ENCODE results near the gene MAPK8.

DNA sequence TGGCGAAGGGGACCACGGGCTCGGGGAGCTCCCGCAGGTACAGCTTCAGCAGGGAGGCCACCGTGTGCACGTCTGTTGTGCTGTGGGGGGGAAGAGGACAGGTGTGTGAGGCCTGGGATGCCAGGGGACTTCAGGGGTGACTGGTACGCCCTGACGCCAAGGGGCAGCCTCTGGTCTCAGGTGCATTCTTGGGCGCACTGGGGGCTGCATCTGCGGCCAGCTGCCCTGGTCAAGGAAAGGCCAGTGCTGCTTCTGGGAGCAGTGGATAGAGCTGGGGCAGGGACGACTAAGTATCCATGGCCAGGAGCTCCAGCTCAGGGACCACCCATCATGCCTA is 148.5 kb downstream of the MAPK8 start:
- TF ChIP-seq EP300 (IDR thresholded peaks at IDR 0.05; ENCODE audit: borderline replicate concordance in 1 of 2, low read depth in 1 of 2, low read length in 1 of 2) (no peak), CTCF (IDR thresholded peaks at IDR 0.05) (no peak), TAF1 (IDR thresholded peaks at IDR 0.05; ENCODE audit: borderline replicate concordance, low read depth, low read length) (no peak), SMC3 (IDR thresholded peaks at IDR 0.05; ENCODE audit: low read depth, low read length) (no peak), POLR2AphosphoS5 (IDR thresholded peaks at IDR 0.05; ENCODE audit: low read depth, low read length) (no peak), RAD21 (IDR thresholded peaks at IDR 0.05; ENCODE audit: low read length) (no peak), GABPA (IDR thresholded peaks at IDR 0.05; ENCODE audit: low read depth) (no peak), FOSL2 (IDR thresholded peaks at IDR 0.05; ENCODE audit: borderline replicate concordance, low read depth) (no peak), FOXM1 (IDR thresholded peaks at IDR 0.05; ENCODE audit: low read depth) (no peak), YY1 (IDR thresholded peaks at IDR 0.05; ENCODE audit: low read depth) (no peak), EZH2phosphoT487 (IDR thresholded peaks at IDR 0.05; ENCODE audit: borderline replicate concordance, low read depth) (no peak), SIN3A (IDR thresholded peaks at IDR 0.05; ENCODE audit: borderline replicate concordance, low read depth, low read length) (no peak)
- TF ChIP-seq, protein P1, sequence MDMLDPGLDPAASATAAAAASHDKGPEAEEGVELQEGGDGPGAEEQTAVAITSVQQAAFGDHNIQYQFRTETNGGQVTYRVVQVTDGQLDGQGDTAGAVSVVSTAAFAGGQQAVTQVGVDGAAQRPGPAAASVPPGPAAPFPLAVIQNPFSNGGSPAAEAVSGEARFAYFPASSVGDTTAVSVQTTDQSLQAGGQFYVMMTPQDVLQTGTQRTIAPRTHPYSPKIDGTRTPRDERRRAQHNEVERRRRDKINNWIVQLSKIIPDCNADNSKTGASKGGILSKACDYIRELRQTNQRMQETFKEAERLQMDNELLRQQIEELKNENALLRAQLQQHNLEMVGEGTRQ (IDR thresholded peaks at IDR 0.05; ENCODE audit: borderline replicate concordance, low read depth, low read length) = no peak
